ENCODE data around the gene LBH. TPM values are rescaled to one million over a fixed set of nuclear protein-coding genes. Genes with fewer than 3 reads are reported as not detected.

The LBH gene
- total and polyA plus RNA-seq, 2 of the 13 experiments (the other 11 are each of a cell fraction or from before 2014, with no cell fraction given): 0.09 to 0.25 TPM

GRCh38 chr2:30231996-30232800 lies 864 bp downstream of the LBH start (continued):
- TF ChIP-seq ZNF766 (CRISPR knock-in tag; IDR thresholded peaks at IDR 0.05; ENCODE audit: borderline replicate concordance) (no peak), MLX (CRISPR knock-in tag; IDR thresholded peaks at IDR 0.05) (no peak), CCDC6 (CRISPR knock-in tag; IDR thresholded peaks at IDR 0.05) (no peak), ZFP36L2 (CRISPR knock-in tag; IDR thresholded peaks at IDR 0.05) (no peak), ATF7-NPFF (CRISPR knock-in tag; IDR thresholded peaks at IDR 0.05; ENCODE audit: low read depth) (no peak), TFDP2 (CRISPR knock-in tag; IDR thresholded peaks at IDR 0.05) (no peak), RBFOX2 (IDR thresholded peaks at IDR 0.05; ENCODE audit: low read depth, low read length) (no peak), ZNF296 (CRISPR knock-in tag; conservative IDR thresholded peaks at IDR 0.05) (no peak), ZNF546 (CRISPR knock-in tag; conservative IDR thresholded peaks at IDR 0.05) (0 out of 2 replicates have a peak, but pooled peaks have one; percentile 2), TARDBP (CRISPR knock-in tag; IDR thresholded peaks at IDR 0.05) (no peak), ZBTB46 (CRISPR knock-in tag; IDR thresholded peaks at IDR 0.05; ENCODE audit: borderline replicate concordance) (no peak), DR1 (CRISPR knock-in tag; IDR thresholded peaks at IDR 0.05) (no peak), ARNT (IDR thresholded peaks at IDR 0.05) (no peak), ZBTB42 (CRISPR knock-in tag; IDR thresholded peaks at IDR 0.05) (no peak), MLLT10 (CRISPR knock-in tag; IDR thresholded peaks at IDR 0.05) (no peak), XBP1 (CRISPR knock-in tag; IDR thresholded peaks at IDR 0.05) (no peak), SETDB1 (CRISPR knock-in tag; IDR thresholded peaks at IDR 0.05; ENCODE audit: borderline replicate concordance) (no peak), FOXJ3 (CRISPR knock-in tag; IDR thresholded peaks at IDR 0.05; ENCODE audit: borderline replicate concordance) (no peak), ZNF264 (CRISPR knock-in tag; IDR thresholded peaks at IDR 0.05) (no peak), PCBP1 (IDR thresholded peaks at IDR 0.05; ENCODE audit: borderline replicate concordance, low read depth, low read length) (peak; percentile 21; the same call in 1 of the 2 replicates), ZNF746 (CRISPR knock-in tag; IDR thresholded peaks at IDR 0.05) (no peak), TCF7 (IDR thresholded peaks at IDR 0.05; ENCODE audit: low read depth) (no peak), ZNF121 (CRISPR knock-in tag; IDR thresholded peaks at IDR 0.05) (no peak), KMT2A (CRISPR knock-in tag; IDR thresholded peaks at IDR 0.05) (no peak), FOXA3 (CRISPR knock-in tag; IDR thresholded peaks at IDR 0.05) (no peak), MAFF (IDR thresholded peaks at IDR 0.05; ENCODE audit: low read depth, low read length) (no peak), ZFY (CRISPR knock-in tag; IDR thresholded peaks at IDR 0.05) (0 out of 2 replicates have a peak, but pooled peaks have one; percentile 24), ZKSCAN8 (CRISPR knock-in tag; IDR thresholded peaks at IDR 0.05; ENCODE audit: borderline replicate concordance) (no peak), FOXK1 (CRISPR knock-in tag; IDR thresholded peaks at IDR 0.05; ENCODE audit: borderline replicate concordance, low read depth) (no peak), HNRNPLL (IDR thresholded peaks at IDR 0.05; ENCODE audit: low read depth, low read length, poor library complexity, severe bottlenecking) (peak; percentile 47)
